Coronary artery (tissue), 2 donors: ENCODE measurements around the gene NT5C3A.
"Not testable (repeated sequence)": the region's sequence is repeated elsewhere in the genome, so short reads cannot be mapped to it uniquely, and the experiment has no call there.

Source experiments
- DNase-seq: peaks from one replicate; pipeline ENCODE4 v3.0.0-alpha.2; 2017; ENCODE audit warnings: low spot score
- H3K27ac ChIP-seq, 2 donors: fragments of 200-600 bp; sonication (generic); one replicate each; pipeline ENCODE4 v1.5.1; 2016 to 2019
- H3K4me3 ChIP-seq: fragments of 200-600 bp; sonication (generic); 2 replicates; pipeline ENCODE4 v1.5.1; 2016; ENCODE audit warnings: mild to moderate bottlenecking, moderate library complexity
- TF ChIP-seq, protein P1 (sequence below): fragments of 200-600 bp; sonication (generic); IDR thresholded peaks from one replicate; pipeline ENCODE4 v1.5.1; 2019; ENCODE audit warnings: antibody characterized with exemption

The NT5C3A gene

DNA sequence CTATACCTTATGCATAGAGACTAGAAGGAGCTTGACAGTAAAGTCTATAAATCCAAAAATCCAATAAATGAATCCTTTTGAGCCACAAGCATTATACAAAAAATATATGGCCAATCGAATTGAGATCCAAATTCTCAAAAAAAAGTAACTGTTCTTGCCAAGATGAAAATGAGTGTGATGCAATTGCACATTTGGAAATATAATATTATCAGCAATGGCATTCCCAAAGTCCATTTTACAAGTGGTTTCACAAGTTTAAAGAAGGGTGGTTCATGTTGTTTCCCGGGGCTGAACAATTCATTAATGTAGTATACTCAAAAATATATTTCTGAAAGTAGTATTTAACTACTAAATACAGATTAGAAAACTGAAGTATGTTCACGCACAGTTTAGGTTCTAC lies 39.3 kb upstream of the NT5C3A start:
- no peak overlapping the region for H3K27ac ChIP-seq
- no peak for DNase-seq
- no peak overlapping the region for H3K4me3 ChIP-seq
- TF ChIP-seq, protein P1, sequence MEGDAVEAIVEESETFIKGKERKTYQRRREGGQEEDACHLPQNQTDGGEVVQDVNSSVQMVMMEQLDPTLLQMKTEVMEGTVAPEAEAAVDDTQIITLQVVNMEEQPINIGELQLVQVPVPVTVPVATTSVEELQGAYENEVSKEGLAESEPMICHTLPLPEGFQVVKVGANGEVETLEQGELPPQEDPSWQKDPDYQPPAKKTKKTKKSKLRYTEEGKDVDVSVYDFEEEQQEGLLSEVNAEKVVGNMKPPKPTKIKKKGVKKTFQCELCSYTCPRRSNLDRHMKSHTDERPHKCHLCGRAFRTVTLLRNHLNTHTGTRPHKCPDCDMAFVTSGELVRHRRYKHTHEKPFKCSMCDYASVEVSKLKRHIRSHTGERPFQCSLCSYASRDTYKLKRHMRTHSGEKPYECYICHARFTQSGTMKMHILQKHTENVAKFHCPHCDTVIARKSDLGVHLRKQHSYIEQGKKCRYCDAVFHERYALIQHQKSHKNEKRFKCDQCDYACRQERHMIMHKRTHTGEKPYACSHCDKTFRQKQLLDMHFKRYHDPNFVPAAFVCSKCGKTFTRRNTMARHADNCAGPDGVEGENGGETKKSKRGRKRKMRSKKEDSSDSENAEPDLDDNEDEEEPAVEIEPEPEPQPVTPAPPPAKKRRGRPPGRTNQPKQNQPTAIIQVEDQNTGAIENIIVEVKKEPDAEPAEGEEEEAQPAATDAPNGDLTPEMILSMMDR, result no peak

DNA sequence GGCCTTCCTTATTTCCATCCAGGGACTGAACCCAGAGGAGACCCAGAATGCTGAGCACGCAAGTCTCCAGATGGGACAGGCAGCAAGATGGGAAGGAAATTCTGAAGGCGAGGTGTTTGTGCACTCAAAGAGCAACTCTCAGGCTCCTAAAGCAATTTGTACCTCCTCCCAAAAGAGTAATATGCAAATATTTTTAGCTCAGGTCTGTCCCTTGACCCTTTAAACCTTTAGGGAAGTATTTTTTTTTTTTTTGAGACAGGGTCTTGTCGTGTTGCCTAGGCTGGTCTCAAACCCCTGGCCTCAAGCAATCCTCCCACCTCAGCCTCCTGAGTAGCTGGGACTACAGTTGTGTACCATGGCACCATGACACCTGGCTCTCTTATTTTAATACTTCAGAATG lies 38.2 kb upstream of the NT5C3A start:
- no peak overlapping the region for H3K27ac ChIP-seq
- no peak overlapping the region for H3K4me3 ChIP-seq
- TF ChIP-seq, protein P1, result no peak
- no peak for DNase-seq

DNA sequence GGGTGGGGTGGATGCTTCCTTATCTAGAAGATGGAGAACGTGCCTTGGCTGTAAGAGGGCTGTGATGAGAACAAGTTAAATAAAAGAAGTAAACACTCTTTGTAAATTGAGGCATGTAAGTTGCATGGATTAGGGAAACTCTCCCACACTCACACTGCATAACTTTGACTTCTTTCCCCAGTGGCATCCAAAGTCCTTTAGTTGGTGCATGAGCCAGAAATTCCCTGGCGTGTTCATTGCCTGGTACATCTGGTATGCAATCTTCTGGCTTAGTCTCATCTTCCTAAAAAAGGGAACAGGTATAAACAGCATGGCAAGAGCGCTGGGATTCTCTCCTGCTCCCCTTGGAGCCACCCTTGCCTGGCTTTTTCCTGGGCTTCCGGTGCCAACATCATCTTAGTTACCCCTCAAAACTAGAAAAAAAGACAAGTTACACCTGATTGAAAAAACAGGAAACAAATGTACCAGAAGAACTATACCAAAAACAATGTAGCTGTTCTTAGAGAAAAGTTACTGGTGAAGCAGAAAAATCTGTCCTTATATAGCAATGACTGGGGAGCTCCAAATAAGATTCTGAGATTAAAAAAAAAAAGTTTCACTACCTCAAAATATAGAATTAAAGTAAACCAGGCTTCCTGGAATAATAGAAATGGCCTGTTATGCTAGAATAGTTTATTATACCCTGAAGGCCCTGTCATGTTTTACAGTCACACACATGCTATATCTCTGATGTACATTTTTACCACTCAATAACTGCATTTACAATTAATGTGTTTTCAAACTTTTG lies 36.8 kb upstream of the NT5C3A start:
- TF ChIP-seq, protein P1, result no peak
- H3K4me3 ChIP-seq, result no peak overlapping the region
- no peak overlapping the region for H3K27ac ChIP-seq
- DNase-seq, result no peak

DNA sequence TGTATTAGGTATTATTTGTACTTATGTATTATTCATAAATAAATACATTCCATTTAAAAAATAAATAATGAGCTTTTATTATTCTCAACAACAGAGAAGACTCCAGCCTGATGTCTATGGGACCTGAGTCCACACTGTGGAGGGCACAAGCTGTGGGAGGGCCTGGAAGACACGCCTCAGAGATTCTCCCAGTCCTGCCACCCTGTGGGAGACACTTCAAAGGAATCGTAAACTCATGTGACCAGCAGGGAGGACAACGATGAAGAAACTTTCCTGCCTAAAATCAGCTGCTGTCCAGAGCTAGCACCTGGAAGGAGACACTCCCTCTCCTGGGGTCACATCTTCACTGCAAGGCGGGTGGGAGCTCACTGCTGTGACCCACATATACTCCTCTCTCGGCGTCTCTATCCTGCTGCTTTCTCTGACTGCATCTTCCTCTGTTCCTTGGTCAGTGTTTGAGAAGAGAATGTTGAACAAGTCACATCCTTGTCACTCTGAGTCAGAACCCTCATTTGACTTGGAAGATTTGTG lies 32.2 kb upstream of the NT5C3A start:
- H3K4me3 ChIP-seq, DNase-seq, H3K27ac ChIP-seq: not testable (repeated sequence)

DNA sequence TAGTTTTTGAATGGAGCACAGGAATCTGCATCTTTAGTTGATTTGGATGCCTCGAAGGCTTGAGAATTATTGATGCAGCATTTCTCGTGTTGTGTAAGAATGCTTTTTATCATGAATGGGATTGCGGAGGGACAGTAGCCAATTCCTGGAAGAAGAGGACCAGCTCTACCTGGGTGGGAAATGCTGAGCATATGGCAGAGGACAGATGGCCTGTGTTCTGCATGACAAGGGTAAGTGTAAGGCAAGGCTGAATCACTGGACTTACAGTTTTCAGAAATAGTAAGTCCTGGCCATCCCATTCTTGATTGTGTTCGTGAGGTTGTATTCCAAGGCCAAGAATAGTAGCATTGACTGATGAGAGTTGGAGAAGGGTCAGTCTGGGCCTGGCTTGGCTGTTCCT lies 30.7 kb upstream of the NT5C3A start:
- H3K4me3 ChIP-seq, result no peak overlapping the region
- DNase-seq, result no peak
- no peak overlapping the region for H3K27ac ChIP-seq
- TF ChIP-seq, protein P1, result no peak

DNA sequence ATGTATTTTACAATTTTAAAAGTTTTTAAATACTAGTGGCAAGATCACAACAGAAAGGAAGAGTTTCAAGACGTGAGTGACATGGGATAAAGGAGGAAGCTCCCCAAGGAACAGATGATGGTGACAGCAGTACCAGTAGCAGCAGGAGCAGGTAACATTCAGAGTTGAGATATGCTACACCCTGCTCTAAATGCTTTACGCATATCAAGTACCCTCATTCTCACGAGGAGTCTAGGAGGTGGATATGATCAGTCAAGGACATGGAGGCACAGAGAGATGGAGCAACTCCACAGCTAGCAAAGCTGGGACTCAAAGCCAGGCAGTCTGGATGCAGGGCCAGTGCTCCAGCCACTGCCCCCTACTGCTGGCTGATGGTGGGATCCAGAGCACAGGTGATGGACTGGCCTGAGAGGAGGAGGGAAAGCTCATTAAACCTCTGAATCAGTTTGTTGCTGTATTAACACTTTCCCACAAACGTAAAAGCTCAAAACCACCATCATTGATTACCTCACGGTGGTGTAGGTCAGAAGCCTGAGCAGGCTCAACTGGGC lies 29.1 kb upstream of the NT5C3A start:
- TF ChIP-seq, protein P1, result no peak

DNA sequence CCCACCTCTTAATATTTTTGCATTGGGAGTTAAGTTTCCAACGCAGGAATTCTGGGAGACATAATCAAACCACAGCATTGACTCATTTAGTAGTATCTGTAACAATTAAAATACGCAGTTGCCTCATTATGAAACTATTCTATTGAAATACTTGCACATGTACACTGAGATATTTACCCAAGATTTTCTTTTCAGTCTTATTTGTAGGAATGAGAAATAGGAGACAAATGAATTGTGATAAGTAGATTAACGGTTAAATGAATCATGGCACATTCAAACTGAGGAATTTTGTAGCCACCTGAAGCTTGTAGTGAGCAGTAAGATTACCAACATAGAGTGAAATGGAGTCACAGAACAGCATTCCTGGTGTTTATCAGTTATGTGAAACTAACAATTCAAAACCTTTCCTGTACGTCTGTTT lies 28.5 kb upstream of the NT5C3A start:
- TF ChIP-seq, protein P1, result no peak
- Histone ChIP-seq H3K27ac (no peak overlapping the region), H3K4me3 (no peak overlapping the region)
- DNase-seq, result no peak

More for the DNA sequence above, 29.1 kb upstream of the NT5C3A start:
- H3K4me3 ChIP-seq, result no peak overlapping the region
- no peak overlapping the region for H3K27ac ChIP-seq
- DNase-seq, result no peak
